Mammary epithelial cell (primary cell): Measurements from ENCODE around the gene GLDN.

Experiments
- CTCF ChIP-seq, 2 donors: IDR thresholded peaks in 1 of 2; conservative IDR thresholded peaks in 1 of 2; 2 replicates each; pipeline ENCODE4 v1.5.1; 2011 to 2012; ENCODE audit warnings: inconsistent platforms in 2 of 2, low read length in 2 of 2, mild to moderate bottlenecking in 2 of 2, control low read depth in 1 of 2, low read depth in 1 of 2; ENCODE audit not compliant: insufficient read depth in 1 of 2; ENCODE audit errors: extremely low read depth in 1 of 2
- EZH2 ChIP-seq: IDR thresholded peaks from 2 replicates; pipeline ENCODE4 v1.6.1; 2012; ENCODE audit warnings: low read length, inconsistent platforms, borderline replicate concordance

GRCh38 chr15:51365417-51365816 is 24.0 kb downstream of the GLDN start:
- no peak for TF ChIP-seq CTCF (conservative IDR thresholded peaks at IDR 0.05 in 1 of 2, IDR thresholded peaks at IDR 0.05 in 1 of 2; ENCODE audit: extremely low read depth in 1 of 2, insufficient read depth in 1 of 2, low read depth in 1 of 2, low read length in 2 of 2)
- no peak for TF ChIP-seq EZH2
